ENCODE data around the gene CABP1. TPM values are rescaled to one million over a fixed set of nuclear protein-coding genes. Genes with fewer than 3 reads are reported as not detected.

CABP1 gene
- polyA plus RNA-seq, 1 donor (not counting 4 experiments of a cell fraction or from before 2014, with no cell fraction given), result 0.04 TPM

DNA sequence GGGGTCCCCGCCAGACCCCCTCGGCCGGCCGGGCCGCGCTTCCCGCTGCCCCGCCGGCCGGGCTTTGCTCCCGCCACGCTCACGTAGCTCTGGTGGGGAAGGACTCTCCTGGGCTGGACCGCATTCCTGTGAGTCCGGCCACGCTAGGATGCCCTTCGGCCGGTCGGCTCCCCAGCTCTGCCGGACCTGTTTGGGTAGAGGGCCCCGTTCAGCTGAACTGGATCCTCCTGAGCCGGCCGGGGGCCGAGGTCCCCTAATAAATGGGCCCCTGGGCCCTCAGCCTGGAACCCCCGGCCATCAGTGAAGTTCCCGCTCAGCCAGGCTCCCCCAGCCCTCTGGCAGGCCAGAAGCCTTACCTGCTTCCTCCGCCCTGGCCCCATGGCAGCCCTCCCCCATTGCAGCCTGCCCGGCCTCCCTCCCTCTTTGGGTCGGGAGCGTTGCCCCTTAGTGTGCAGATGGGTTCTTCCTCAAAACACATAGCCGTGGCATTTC lies 70.4 kb downstream of the CABP1 start:
- Histone ChIP-seq H3K4me3 (ENCODE audit: control insufficient read depth in 2 of 3, extremely low read depth in 1 of 3, insufficient read depth in 2 of 3, low read depth in 1 of 3, low read length in 3 of 3) (peak overlapping the region; percentile 78 to 86 (median 85)), H3K4me1 (ENCODE audit: control insufficient read depth, extremely low read depth, insufficient read depth, low read length) (peaks cover 13% of the 10 kb centered on the region), H4K20me1 (ENCODE audit: control insufficient read depth, extremely low read depth, insufficient read depth, low read length) (no peaks in the 10 kb centered on the region), H3K4me2 (ENCODE audit: control insufficient read depth, extremely low read depth, insufficient read depth, low read depth, low read length) (peak overlapping the region; percentile 92), H3K79me2 (ENCODE audit: control insufficient read depth, insufficient read depth, low read length) (peaks cover 15% of the 10 kb centered on the region), H3K36me3 (ENCODE audit: control insufficient read depth in 2 of 2, extremely low read depth in 1 of 2, insufficient read depth in 2 of 2, low read length in 2 of 2) (peaks cover 10 to 16% of the 10 kb centered on the region in 2 experiments), H3K27me3 (ENCODE audit: control insufficient read depth, extremely low read depth, insufficient read depth, low read length) (no peaks in the 10 kb centered on the region), H3K9me1 (ENCODE audit: control insufficient read depth, extremely low read depth, insufficient read depth, low read length) (no peaks in the 10 kb centered on the region), H3K27ac (ENCODE audit: control insufficient read depth, insufficient read depth, low read length) (peak overlapping the region; percentile 70), H3K9ac (ENCODE audit: control insufficient read depth, extremely low read depth, insufficient read depth, low read length) (peak overlapping the region; percentile 90), H2AFZ (ENCODE audit: control insufficient read depth, low read length) (peak overlapping the region; percentile 70), H3K9me3 (ENCODE audit: control insufficient read depth, low read depth, low read length) (no peaks in the 10 kb centered on the region)
- DNase-seq (ENCODE audit: low read depth, low spot score), result no peak
- dilution Hi-C loops (cut with MboI; ENCODE audit: extremely low pct_ligation_motif_present, low sequenced_read_pairs), result no loop called here
- TF ChIP-seq, protein P1, sequence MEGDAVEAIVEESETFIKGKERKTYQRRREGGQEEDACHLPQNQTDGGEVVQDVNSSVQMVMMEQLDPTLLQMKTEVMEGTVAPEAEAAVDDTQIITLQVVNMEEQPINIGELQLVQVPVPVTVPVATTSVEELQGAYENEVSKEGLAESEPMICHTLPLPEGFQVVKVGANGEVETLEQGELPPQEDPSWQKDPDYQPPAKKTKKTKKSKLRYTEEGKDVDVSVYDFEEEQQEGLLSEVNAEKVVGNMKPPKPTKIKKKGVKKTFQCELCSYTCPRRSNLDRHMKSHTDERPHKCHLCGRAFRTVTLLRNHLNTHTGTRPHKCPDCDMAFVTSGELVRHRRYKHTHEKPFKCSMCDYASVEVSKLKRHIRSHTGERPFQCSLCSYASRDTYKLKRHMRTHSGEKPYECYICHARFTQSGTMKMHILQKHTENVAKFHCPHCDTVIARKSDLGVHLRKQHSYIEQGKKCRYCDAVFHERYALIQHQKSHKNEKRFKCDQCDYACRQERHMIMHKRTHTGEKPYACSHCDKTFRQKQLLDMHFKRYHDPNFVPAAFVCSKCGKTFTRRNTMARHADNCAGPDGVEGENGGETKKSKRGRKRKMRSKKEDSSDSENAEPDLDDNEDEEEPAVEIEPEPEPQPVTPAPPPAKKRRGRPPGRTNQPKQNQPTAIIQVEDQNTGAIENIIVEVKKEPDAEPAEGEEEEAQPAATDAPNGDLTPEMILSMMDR (optimal IDR thresholded peaks at IDR 0.05 in 1 of 3, IDR thresholded peaks at IDR 0.05 in 1 of 3, conservative IDR thresholded peaks at IDR 0.05 in 1 of 3; ENCODE audit: extremely low read depth in 1 of 3, insufficient read depth in 2 of 3, low read length in 3 of 3), result no peak
- no peak for TF ChIP-seq EZH2 (IDR thresholded peaks at IDR 0.05; ENCODE audit: low read length)
- FAIRE-seq, result no peak

- H3K9ac ChIP-seq (ENCODE audit: control insufficient read depth, extremely low read depth, insufficient read depth, low read length), result peak overlapping the region; percentile 90
- DNase-seq (ENCODE audit: low read depth, low spot score) (no peak), FAIRE-seq (no peak)
- H3K36me3 ChIP-seq (ENCODE audit: control insufficient read depth in 2 of 2, extremely low read depth in 1 of 2, insufficient read depth in 2 of 2, low read length in 2 of 2), result peaks cover 10 to 19% of the 10 kb centered on the region in 2 experiments
- H3K4me3 ChIP-seq (ENCODE audit: control insufficient read depth in 2 of 3, extremely low read depth in 1 of 3, insufficient read depth in 2 of 3, low read depth in 1 of 3, low read length in 3 of 3), result peak overlapping the region; percentile 78 to 86 (median 85)
- peak overlapping the region; percentile 70 for H2AFZ ChIP-seq (ENCODE audit: control insufficient read depth, low read length)
- peaks cover 13% of the 10 kb centered on the region for H3K4me1 ChIP-seq (ENCODE audit: control insufficient read depth, extremely low read depth, insufficient read depth, low read length)
- dilution Hi-C loops (cut with MboI; ENCODE audit: extremely low pct_ligation_motif_present, low sequenced_read_pairs), result no loop called here
- no peak for TF ChIP-seq EZH2 (IDR thresholded peaks at IDR 0.05; ENCODE audit: low read length)
- TF ChIP-seq, protein P1 (optimal IDR thresholded peaks at IDR 0.05 in 1 of 3, IDR thresholded peaks at IDR 0.05 in 1 of 3, conservative IDR thresholded peaks at IDR 0.05 in 1 of 3; ENCODE audit: extremely low read depth in 1 of 3, insufficient read depth in 2 of 3, low read length in 3 of 3), result no peak
- peaks cover 15% of the 10 kb centered on the region for H3K79me2 ChIP-seq (ENCODE audit: control insufficient read depth, insufficient read depth, low read length)
- peak overlapping the region; percentile 92 for H3K4me2 ChIP-seq (ENCODE audit: control insufficient read depth, extremely low read depth, insufficient read depth, low read depth, low read length)
- H3K9me3 ChIP-seq (ENCODE audit: control insufficient read depth, low read depth, low read length), result no peaks in the 10 kb centered on the region
- peak overlapping the region; percentile 70 for H3K27ac ChIP-seq (ENCODE audit: control insufficient read depth, insufficient read depth, low read length)
- no peaks in the 10 kb centered on the region for H3K9me1 ChIP-seq (ENCODE audit: control insufficient read depth, extremely low read depth, insufficient read depth, low read length)
- no peaks in the 10 kb centered on the region for H3K27me3 ChIP-seq (ENCODE audit: control insufficient read depth, extremely low read depth, insufficient read depth, low read length)
- H4K20me1 ChIP-seq (ENCODE audit: control insufficient read depth, extremely low read depth, insufficient read depth, low read length), result no peaks in the 10 kb centered on the region
Measured at GRCh38 chr12:120711411-120711810, 71.0 kb downstream of the CABP1 start.
